Aorta (tissue), 5 donors: ENCODE data around the gene USP6NL. TPM values are rescaled to one million over a fixed set of nuclear protein-coding genes. Genes with fewer than 3 reads are reported as not detected.
A peak's percentile ranks its signal among the peaks of the same experiment; 100 is the strongest.
"Not testable (repeated sequence)": the region's sequence is repeated elsewhere in the genome, so short reads cannot be mapped to it uniquely, and the experiment has no call there.

Experiments
- ATAC-seq: fragments of 200-7000 bp; cut with Tn5 transposase; one replicate; pipeline ENCODE4 v1.9.1; 2022; ENCODE audit warnings: moderate library complexity; ENCODE audit not compliant: low FRiP score
- DNase-seq, 2 donors: peaks; one replicate each; pipeline ENCODE4 v3.0.0-alpha.2; 2020
- H3K27ac ChIP-seq, 2 donors: one replicate each; pipeline ENCODE4 v1.5.1; 2013; ENCODE audit warnings: low read length in 2 of 2, mild to moderate bottlenecking in 2 of 2, moderate library complexity in 2 of 2, control low read depth in 1 of 2, inconsistent platforms in 1 of 2, low read depth in 1 of 2
- H3K27me3 ChIP-seq, 2 donors: one replicate each; pipeline ENCODE4 v1.6.1; 2013; ENCODE audit warnings: control low read depth in 1 of 2, low read length in 1 of 2, mild to moderate bottlenecking in 1 of 2, moderate library complexity in 1 of 2; ENCODE audit not compliant: insufficient read depth in 2 of 2, control insufficient read depth in 1 of 2
- H3K36me3 ChIP-seq, 2 donors: one replicate each; pipeline ENCODE4 v1.6.1; 2013; ENCODE audit warnings: control low read depth in 1 of 2, low read length in 1 of 2, mild to moderate bottlenecking in 1 of 2; ENCODE audit not compliant: insufficient read depth in 2 of 2, control insufficient read depth in 1 of 2
- H3K4me1 ChIP-seq, 2 donors: one replicate each; pipeline ENCODE4 v1.6.1; 2013; ENCODE audit warnings: low read length in 2 of 2, control low read depth in 1 of 2, mild to moderate bottlenecking in 1 of 2, moderate library complexity in 1 of 2; ENCODE audit not compliant: insufficient read depth in 2 of 2, control insufficient read depth in 1 of 2
- H3K4me3 ChIP-seq, 2 donors: one replicate each; pipeline ENCODE4 v1.5.1; 2013; ENCODE audit warnings: low read length in 2 of 2, control low read depth in 1 of 2, mild to moderate bottlenecking in 1 of 2
- H3K9me3 ChIP-seq: one replicate; pipeline ENCODE4 v1.6.1; 2013; ENCODE audit warnings: mild to moderate bottlenecking, low read length; ENCODE audit not compliant: control insufficient read depth
- WGBS, 2 donors: extraction: QIAGEN DNeasy Blood & Tissue Kit; methylation state at CpG; one replicate each; pipeline ENCODE4 v1.1.7; 2013; 5-methylcytosine and 5-hydroxymethylcytosine counted together
- intact Hi-C, 2 donors: fragments of 100-400 bp; cut with DNase I; formaldehyde crosslinking; loops; one replicate each; pipeline versions ENCODE4 v1.14.2 to v1.15.0; 2022
- polyA plus RNA-seq, 2 donors: library from polyadenylated mRNA; stranded (reverse); fragments of 200-250 nt; gene quantifications; one replicate each; pipeline ENCODE4 v1.2.3, GENCODE V29; 2013
- total RNA-seq, 2 donors: library from RNA; stranded (reverse); fragmentation: NEBNext Ultra II Directional; extraction: Animal tissue kit (Norgen Biotek cat#: 25700); gene quantifications; one replicate each; pipeline ENCODE4 v1.2.1, GENCODE V29; 2021
- donor health status: healthy with polysubstance abuse.
- donor health status: Bipolar disorder and iron deficiency.
- donor health status: DM: no; HTN: no; CAD: no.
- donor health status: DM: no; HTN: no; CAD: no.
- donor health status: DM: yes; HTN: yes; CAD: no.

The USP6NL gene
- total and polyA plus RNA-seq, 4 donors, result 3.8 to 12.5 (median 7.7) TPM

DNA sequence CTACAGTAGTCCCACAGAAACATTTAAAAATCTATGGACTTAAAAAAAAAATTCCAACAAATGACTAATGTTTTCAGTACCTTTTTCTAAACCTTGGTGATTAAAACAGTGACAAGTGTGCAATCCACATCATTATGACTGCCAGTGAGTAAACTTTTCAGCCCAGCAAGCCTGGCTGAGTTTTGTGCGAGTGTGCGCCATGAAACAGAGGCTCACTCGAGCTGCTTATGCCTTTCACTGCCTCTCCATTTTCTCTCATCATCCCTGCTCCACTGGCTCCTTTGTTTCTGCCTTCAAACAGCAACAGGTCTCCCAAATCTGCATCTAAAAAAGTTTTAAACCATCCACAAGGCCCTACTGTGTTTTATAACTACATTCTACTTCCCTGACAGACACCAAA is 105.8 kb downstream of the USP6NL start:
- Histone ChIP-seq H3K4me3 (no peak overlapping the region), H3K27me3 (no peaks in the 10 kb centered on the region), H3K9me3 (no peaks in the 10 kb centered on the region), H3K4me1 (no peaks in the 10 kb centered on the region), H3K27ac (no peak overlapping the region), H3K36me3 (peaks cover 0 to 2% of the 10 kb centered on the region in 2 donors)
- DNase-seq (no peak), ATAC-seq (no peak)
- WGBS, 2 donors, result 85 to 91% methylated on average over 3 of the region's 3 CpGs
- intact Hi-C loops, result no loop called here

DNA sequence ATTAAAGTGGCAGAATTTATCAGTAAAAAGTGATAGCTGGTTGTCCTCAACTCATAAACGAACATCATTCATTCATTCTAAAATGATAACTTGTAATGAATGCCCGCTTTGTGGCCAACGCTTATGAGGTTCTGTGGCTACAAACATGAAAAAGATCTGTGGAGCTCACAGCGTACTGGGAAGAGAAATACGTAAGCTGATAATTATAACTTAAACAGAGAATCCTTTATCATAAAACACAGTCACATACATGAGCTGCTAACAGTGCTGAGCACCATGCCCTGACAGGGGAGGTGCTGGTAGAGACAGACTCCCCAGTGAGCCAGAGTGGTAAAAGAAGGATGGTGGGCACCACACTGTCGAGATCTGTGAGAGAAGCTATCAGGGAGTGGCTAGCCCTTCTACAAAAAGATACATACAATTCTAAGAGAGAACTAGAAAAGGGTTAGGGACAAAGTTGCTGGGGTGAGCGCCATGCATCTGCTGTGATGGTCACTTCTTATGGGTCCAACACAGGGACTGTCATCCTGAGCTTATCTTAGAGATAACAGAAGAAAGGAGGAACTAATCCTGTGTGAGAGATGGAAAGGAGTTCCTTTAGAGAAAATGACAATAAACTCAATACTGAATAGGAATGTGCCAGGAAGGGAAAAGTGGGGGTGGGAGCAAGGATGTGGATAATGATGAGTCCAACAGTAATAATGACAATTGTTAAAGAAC is 106.7 kb downstream of the USP6NL start:
- H3K4me3 ChIP-seq, result no peak overlapping the region
- no peak for DNase-seq
- H3K27ac ChIP-seq, result no peak overlapping the region
- no peak for ATAC-seq
- intact Hi-C loops, result no loop called here
- H3K4me1 ChIP-seq, result no peaks in the 10 kb centered on the region
- no peaks in the 10 kb centered on the region for H3K9me3 ChIP-seq
- 96 to 97% methylated on average over 7 of the region's 7 CpGs for WGBS, 2 donors
- H3K36me3 ChIP-seq, result peaks cover 0 to 2% of the 10 kb centered on the region in 2 donors
- H3K27me3 ChIP-seq, result no peaks in the 10 kb centered on the region

DNA sequence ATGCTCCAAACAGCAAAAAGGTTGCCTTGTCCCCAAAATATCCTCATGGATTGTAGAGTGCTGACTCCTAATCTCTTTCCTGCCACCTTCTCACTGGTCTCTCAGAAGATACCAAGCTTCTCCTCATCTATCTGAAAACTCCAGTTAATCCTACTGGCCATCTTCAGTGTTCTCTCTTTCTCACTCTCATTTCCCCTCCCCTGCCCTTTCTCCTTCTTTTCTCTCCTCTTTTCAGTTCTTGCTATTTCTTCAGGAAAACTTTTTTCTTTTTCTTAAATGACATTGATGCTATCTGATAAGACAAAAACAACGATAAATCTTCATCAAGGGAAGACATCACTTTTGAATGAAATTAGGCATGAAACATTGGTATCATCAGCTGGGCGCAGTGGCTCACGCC is 109.8 kb downstream of the USP6NL start:
- intact Hi-C loops, result no loop called here
- H3K36me3 ChIP-seq, result no peaks in the 10 kb centered on the region
- no peaks in the 10 kb centered on the region for H3K4me1 ChIP-seq
- DNase-seq, result no peak
- no peaks in the 10 kb centered on the region for H3K9me3 ChIP-seq
- WGBS, 2 donors, result 96 to 97% methylated on average over 3 of the region's 3 CpGs
- no peak overlapping the region for H3K4me3 ChIP-seq
- no peak for ATAC-seq
- H3K27me3 ChIP-seq, result no peaks in the 10 kb centered on the region
- H3K27ac ChIP-seq, result no peak overlapping the region

DNA sequence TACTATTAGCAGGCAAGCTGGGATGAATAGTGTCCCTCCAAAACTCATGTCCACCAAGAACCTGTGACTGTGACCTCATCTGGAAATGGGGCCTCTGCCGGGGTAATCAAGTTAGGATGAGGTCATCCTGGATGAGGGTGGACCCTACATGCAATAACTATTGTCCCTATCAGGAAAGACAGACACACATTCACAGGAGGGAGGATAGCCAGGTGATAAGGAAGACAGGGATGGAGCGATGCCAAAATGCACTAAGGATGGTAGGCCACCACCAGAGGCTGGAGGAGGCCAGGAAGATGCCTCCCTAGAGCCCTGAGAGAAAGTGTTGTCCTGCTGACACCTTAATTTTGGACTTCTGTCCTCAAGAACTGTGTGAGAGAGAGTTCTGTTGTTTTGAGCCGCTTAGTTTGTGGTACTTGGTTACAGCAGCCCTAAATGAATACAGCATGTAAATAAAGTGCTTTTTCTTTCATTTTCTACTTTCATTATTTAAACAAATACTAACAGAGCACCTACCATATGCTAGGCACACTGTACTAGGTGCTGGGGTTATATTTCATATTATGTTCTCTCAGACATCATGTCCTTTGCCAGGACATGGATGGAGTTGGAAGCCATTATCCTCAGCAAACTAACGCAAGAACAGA is 111.9 kb downstream of the USP6NL start:
- intact Hi-C loops, result no loop called here
- H3K27me3 ChIP-seq, result no peaks in the 10 kb centered on the region
- 93 to 94% methylated on average over 4 of the region's 4 CpGs for WGBS, 2 donors
- no peak for DNase-seq
- H3K36me3 ChIP-seq, result no peaks in the 10 kb centered on the region
- no peak overlapping the region for H3K4me3 ChIP-seq
- no peaks in the 10 kb centered on the region for H3K4me1 ChIP-seq
- ATAC-seq, result no peak
- no peak overlapping the region for H3K27ac ChIP-seq
- no peaks in the 10 kb centered on the region for H3K9me3 ChIP-seq

DNA sequence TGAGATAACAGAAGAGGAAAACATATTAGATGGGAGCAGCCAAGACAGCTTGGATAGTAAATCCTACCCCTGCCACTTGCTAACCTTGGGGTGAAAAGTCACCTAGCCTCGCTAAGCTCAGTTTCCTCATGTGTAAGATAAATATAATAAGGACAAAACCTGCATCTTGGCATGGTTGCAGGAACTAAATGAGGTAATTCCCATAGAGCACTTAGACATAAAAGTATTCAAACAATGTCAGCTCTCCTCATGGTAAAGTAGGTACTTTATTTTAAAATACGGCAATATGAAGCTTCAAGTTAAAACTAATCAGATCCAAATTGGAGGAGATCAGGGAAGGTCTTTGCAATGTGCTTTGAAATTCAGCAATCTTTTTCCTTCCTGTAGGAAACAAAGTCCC is 113.1 kb downstream of the USP6NL start:
- ATAC-seq, result no peak
- intact Hi-C loops, result no loop called here
- DNase-seq, result no peak

DNA sequence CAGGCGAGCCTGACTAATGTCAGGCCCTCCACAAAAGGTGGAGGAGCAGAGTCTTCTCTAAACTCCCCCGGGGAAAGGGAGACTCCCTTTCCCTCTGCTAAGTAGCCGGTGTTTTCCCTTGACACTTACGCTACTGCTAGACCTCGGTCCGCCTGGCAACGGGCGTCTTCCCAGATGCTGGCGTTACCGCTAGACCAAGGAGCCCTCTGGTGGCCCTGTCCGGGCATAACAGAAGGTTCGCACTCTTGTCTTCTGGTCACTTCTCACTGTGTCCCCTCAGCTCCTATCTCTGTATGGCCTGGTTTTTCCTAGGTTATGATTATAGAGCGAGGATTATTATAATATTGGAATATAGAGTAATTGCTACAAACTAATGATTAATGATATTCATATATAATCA is 116.5 kb downstream of the USP6NL start:
- H3K4me3 ChIP-seq, H3K36me3 ChIP-seq, intact Hi-C loops, H3K9me3 ChIP-seq, H3K27me3 ChIP-seq, H3K4me1 ChIP-seq, H3K27ac ChIP-seq, ATAC-seq: not testable (repeated sequence)
- DNase-seq, result peak; percentile 63 to 81
- 32 to 40% methylated on average over 12 of the region's 13 CpGs for WGBS, 2 donors

More for the DNA sequence above, 113.1 kb downstream of the USP6NL start:
- H3K9me3 ChIP-seq, result no peaks in the 10 kb centered on the region
- no peaks in the 10 kb centered on the region for H3K36me3 ChIP-seq
- no peaks in the 10 kb centered on the region for H3K27me3 ChIP-seq
- H3K4me3 ChIP-seq, result no peak overlapping the region
- no peaks in the 10 kb centered on the region for H3K4me1 ChIP-seq
- no peak overlapping the region for H3K27ac ChIP-seq
- WGBS, 2 donors, result 87 to 95% methylated on average over 2 of the region's 2 CpGs

DNA sequence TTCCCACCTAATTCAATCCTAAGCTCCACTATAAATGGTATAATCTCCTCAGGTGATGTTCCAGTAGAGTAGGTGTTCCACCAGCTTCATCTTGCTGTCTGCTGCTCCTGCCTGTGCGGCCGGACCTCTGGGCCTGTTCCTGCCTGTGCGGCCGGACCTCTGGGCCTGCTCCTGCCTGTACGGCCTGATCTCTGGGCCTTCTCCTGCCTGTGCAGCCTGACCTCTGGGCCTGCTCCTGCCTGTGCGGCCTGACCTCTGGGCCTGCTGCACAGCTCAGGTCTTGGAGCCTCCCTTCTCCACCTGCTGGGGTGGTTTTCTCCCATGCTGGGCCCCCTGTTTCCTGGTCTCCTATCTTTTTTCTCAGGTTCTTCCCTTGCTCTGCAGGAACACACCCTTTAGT is 117.8 kb downstream of the USP6NL start:
- DNase-seq, result no peak
- 96 to 99% methylated on average over 6 of the region's 6 CpGs for WGBS, 2 donors
- Histone ChIP-seq H3K27ac (no peak overlapping the region), H3K27me3 (no peaks in the 10 kb centered on the region), H3K9me3 (no peaks in the 10 kb centered on the region), H3K36me3 (peaks cover 0 to 1% of the 10 kb centered on the region in 2 donors), H3K4me1 (no peaks in the 10 kb centered on the region), H3K4me3 (no peak overlapping the region)
- intact Hi-C loops, result no loop called here
- no peak for ATAC-seq

DNA sequence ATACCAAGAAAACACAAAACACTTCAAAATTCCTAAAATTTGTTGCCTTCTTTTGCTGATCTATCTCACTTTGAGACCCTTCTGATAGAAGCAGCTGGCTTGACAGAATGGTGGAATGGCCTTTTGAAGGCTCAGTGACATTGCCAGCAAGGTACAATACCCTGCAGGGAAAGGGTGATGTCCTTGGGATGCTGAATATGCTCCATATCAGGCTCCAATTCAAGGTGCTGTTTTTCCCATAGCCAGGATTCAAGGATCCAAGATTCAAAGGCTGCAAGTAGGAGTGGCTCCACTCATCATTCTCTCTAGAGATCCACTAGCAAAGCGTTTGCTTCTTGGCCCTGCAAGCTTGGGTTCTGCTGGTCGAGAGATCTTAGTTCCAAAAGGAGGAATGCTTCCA is 120.4 kb downstream of the USP6NL start:
- DNase-seq (no peak), ATAC-seq (no peak)
- Histone ChIP-seq H3K36me3 (peaks cover 0 to 1% of the 10 kb centered on the region in 2 donors), H3K4me1 (no peaks in the 10 kb centered on the region), H3K4me3 (no peak overlapping the region), H3K9me3 (no peaks in the 10 kb centered on the region), H3K27ac (no peak overlapping the region), H3K27me3 (no peaks in the 10 kb centered on the region)
- WGBS, 2 donors, result 91 to 95% methylated on average over 2 of the region's 2 CpGs
- intact Hi-C loops, result no loop called here

DNA sequence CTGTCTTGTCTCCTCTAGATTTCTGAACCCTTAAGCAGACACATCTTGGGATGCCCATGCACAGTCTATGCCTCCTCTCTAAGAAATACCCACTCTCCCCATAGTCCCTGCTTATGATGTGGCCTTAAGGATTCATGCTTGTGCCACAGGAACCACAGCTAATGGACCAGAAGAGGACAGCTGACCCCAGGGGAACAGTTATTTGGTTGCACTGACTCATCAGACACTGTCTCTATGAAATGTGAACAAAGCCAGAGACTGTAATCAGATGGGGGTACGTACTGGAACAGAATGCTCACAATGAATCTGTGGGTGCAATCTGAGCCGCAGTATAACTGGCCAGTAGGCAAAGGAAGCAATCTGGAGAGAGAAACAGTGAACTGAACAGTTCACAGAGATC is 121.9 kb downstream of the USP6NL start:
- Histone ChIP-seq H3K36me3 (peaks cover 0 to 1% of the 10 kb centered on the region in 2 donors), H3K4me3 (no peak overlapping the region), H3K4me1 (no peaks in the 10 kb centered on the region), H3K9me3 (no peaks in the 10 kb centered on the region), H3K27ac (no peak overlapping the region), H3K27me3 (no peaks in the 10 kb centered on the region)
- intact Hi-C loops, result no loop called here
- DNase-seq (no peak), ATAC-seq (no peak)
- 93% methylated on average over 2 of the region's 2 CpGs for WGBS, 2 donors
